Smooth muscle cell (in vitro differentiated cells): ENCODE measurements around the gene SETD1B. TPM values are rescaled to one million over a fixed set of nuclear protein-coding genes. Genes with fewer than 3 reads are reported as not detected.

ENCODE experiments used
- DNase-seq: peaks from one replicate; lab custom pipeline; 2025; ENCODE audit not compliant: unreplicated experiment; lab: John Stamatoyannopoulos, UW
- H2AFZ ChIP-seq: fragments of 200-600 bp; sonication (generic); 2 replicates; pipeline ENCODE4 v1.6.0; 2016; ENCODE audit warnings: antibody characterized with exemption, low read depth, mild to moderate bottlenecking
- H3F3A ChIP-seq: fragments of 200-600 bp; sonication (generic); 2 replicates; pipeline ENCODE4 v1.6.0; 2017; ENCODE audit warnings: antibody characterized with exemption, low read depth
- H3K27ac ChIP-seq: fragments of 200-600 bp; sonication (generic); 2 replicates; pipeline ENCODE4 v1.5.1; 2016; ENCODE audit warnings: low read depth, mild to moderate bottlenecking
- H3K27me3 ChIP-seq: fragments of 200-600 bp; sonication (generic); 2 replicates; pipeline ENCODE4 v1.6.1; 2016; ENCODE audit warnings: low read depth, mild to moderate bottlenecking
- H3K36me3 ChIP-seq: fragments of 200-600 bp; sonication (generic); 2 replicates; pipeline ENCODE4 v1.5.1; 2016; ENCODE audit warnings: low read depth
- H3K4me1 ChIP-seq: fragments of 200-600 bp; sonication (generic); 2 replicates; pipeline ENCODE4 v1.5.1; 2016; ENCODE audit warnings: low read depth
- H3K4me2 ChIP-seq: fragments of 200-600 bp; sonication (generic); 2 replicates; pipeline ENCODE4 v1.6.0; 2016; ENCODE audit warnings: mild to moderate bottlenecking
- H3K4me3 ChIP-seq: fragments of 200-600 bp; sonication (generic); 2 replicates; pipeline ENCODE4 v1.5.1; 2016; ENCODE audit warnings: mild to moderate bottlenecking
- H3K79me2 ChIP-seq: fragments of 200-600 bp; sonication (generic); 2 replicates; pipeline ENCODE4 v1.6.0; 2016; ENCODE audit warnings: low read depth, mild to moderate bottlenecking
- H3K9ac ChIP-seq: fragments of 200-600 bp; sonication (generic); 2 replicates; pipeline ENCODE4 v1.6.0; 2016; ENCODE audit warnings: low read depth
- H3K9me3 ChIP-seq: fragments of 200-600 bp; sonication (generic); replicated peaks from 2 replicates; pipeline ENCODE4 v1.5.1; 2016; ENCODE audit warnings: low read depth
- H4K20me1 ChIP-seq: fragments of 200-600 bp; sonication (generic); 2 replicates; pipeline ENCODE4 v1.6.0; 2016; ENCODE audit warnings: low read depth
- WGBS: methylation state at CpG from one replicate; pipeline ENCODE4 v1.1.7; 2016; ENCODE audit warnings: low lambda C conversion rate; 5-methylcytosine and 5-hydroxymethylcytosine counted together
- polyA plus RNA-seq: library from polyadenylated mRNA; unstranded; fragments of >200 nt; fragmentation: Nextera tagmentation; extraction: Ambion mirVana; gene quantifications from 2 replicates; pipeline ENCODE4 v1.2.1, GENCODE V29; 2016
- total RNA-seq: library from RNA; depleted of rRNA; stranded (reverse); fragments of >200 nt; gene quantifications from 2 replicates; pipeline ENCODE4 v1.2.3, GENCODE V29; 2014
- TF ChIP-seq, protein P1 (sequence below): fragments of 200-600 bp; sonication (generic); IDR thresholded peaks from 2 replicates; pipeline ENCODE4 v1.5.1; 2017; ENCODE audit warnings: borderline replicate concordance, mild to moderate bottlenecking, antibody characterized with exemption; ENCODE audit not compliant: insufficient read depth, poor library complexity, severe bottlenecking

The SETD1B gene
- total and polyA plus RNA-seq, 2 experiments from 2014 or later, result 1.9 to 4.2 TPM

DNA sequence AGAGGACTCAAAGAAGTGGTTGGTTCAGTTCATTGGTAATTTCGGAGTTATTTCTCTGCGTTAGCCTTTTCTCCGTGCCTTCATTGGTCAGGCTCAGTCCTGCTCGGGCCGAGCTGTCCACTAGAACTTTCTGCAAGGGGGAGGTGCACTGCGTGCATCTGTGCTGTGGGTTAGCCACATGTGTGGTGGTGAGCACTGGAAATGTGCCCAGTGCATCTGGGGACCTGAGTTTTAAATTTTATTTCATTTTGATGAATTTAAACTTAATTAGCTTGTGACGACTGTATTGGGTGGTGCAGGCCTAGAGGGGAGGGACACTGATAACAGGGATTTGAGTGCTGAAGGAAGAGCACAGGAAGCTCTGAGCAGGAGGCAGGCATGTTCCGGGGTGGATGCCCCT is 24.5 kb downstream of the SETD1B start:
- no peaks in the 10 kb centered on the region for H3K4me1 ChIP-seq
- no peaks in the 10 kb centered on the region for H3K79me2 ChIP-seq
- H2AFZ ChIP-seq, result no peak overlapping the region
- TF ChIP-seq, protein P1, sequence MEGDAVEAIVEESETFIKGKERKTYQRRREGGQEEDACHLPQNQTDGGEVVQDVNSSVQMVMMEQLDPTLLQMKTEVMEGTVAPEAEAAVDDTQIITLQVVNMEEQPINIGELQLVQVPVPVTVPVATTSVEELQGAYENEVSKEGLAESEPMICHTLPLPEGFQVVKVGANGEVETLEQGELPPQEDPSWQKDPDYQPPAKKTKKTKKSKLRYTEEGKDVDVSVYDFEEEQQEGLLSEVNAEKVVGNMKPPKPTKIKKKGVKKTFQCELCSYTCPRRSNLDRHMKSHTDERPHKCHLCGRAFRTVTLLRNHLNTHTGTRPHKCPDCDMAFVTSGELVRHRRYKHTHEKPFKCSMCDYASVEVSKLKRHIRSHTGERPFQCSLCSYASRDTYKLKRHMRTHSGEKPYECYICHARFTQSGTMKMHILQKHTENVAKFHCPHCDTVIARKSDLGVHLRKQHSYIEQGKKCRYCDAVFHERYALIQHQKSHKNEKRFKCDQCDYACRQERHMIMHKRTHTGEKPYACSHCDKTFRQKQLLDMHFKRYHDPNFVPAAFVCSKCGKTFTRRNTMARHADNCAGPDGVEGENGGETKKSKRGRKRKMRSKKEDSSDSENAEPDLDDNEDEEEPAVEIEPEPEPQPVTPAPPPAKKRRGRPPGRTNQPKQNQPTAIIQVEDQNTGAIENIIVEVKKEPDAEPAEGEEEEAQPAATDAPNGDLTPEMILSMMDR, result no peak
- no peak overlapping the region for H3K27ac ChIP-seq
- H3K4me3 ChIP-seq, result no peak overlapping the region
- H3K4me2 ChIP-seq, result no peak overlapping the region
- no peak overlapping the region for H3K9ac ChIP-seq
- H3K9me3 ChIP-seq, result no peaks in the 10 kb centered on the region
- no peaks in the 10 kb centered on the region for H3K36me3 ChIP-seq
- peaks cover 13% of the 10 kb centered on the region for H4K20me1 ChIP-seq
- H3F3A ChIP-seq, result no peaks in the 10 kb centered on the region
- 96% methylated on average over 8 of the region's 8 CpGs for WGBS
- DNase-seq, result no peak
- H3K27me3 ChIP-seq, result no peaks in the 10 kb centered on the region

DNA sequence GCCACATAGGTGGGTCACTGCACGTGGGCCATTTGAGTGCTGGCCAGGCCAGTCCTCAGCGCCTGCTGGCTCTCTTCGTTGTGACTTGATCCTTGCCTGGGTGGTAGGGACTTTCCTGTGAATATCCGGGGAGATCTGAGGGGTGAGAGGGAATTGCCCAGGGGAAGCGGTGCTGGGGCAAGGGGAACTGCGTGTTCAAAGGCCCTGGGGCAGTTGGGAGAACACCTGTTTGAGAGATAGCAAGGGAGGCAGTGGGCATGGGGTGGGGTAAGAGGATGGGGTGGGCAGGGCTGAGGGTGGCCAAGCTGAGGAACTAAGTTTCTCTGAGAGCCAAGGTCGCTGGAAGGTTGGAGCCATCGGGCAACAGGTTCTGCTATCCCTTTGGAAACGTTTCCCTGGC is 25.0 kb downstream of the SETD1B start:
- no peak overlapping the region for H3K27ac ChIP-seq
- H3K4me1 ChIP-seq, result no peaks in the 10 kb centered on the region
- WGBS, result 96% methylated on average over 8 of the region's 9 CpGs
- H4K20me1 ChIP-seq, result peaks cover 13% of the 10 kb centered on the region
- no peaks in the 10 kb centered on the region for H3K79me2 ChIP-seq
- no peaks in the 10 kb centered on the region for H3F3A ChIP-seq
- TF ChIP-seq, protein P1, result no peak
- no peaks in the 10 kb centered on the region for H3K36me3 ChIP-seq
- H3K9me3 ChIP-seq, result no peaks in the 10 kb centered on the region
- no peaks in the 10 kb centered on the region for H3K27me3 ChIP-seq
- no peak overlapping the region for H2AFZ ChIP-seq
- no peak overlapping the region for H3K4me3 ChIP-seq
- H3K4me2 ChIP-seq, result no peak overlapping the region
- DNase-seq, result no peak
- H3K9ac ChIP-seq, result no peak overlapping the region

DNA sequence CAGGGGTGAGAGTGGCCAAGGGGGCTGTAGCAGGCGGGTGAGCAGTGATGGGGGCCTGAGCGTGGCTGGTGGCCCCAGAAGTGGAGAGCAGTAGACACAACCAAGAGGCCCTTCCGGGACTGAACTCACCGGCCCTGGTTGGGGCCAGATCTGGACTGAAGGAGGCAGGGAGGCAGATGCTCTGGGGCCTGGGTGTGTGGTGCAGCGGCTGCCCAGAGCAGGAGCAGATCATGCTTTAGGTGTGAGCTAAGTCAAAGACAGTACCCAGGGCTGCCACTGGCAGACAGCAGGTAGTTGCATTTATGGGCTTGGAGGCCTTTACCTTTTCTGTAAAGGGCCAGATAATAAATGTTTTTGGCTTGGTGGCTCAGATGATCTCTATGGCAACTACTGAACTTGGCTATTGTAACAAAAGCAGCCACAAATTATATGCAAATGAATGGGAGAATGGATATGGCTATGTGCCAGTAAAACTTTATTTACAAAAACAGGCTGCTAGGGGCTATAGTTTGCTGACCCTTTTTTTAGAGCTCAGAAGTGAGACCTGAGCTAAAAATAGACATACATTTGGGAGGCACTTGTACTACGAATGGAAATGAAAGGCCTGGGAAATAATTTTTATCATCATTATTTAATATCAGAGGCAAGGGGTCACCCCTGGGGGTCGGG is 25.6 kb downstream of the SETD1B start:
- Histone ChIP-seq H3K4me1 (no peaks in the 10 kb centered on the region), H3K27ac (no peak overlapping the region), H3F3A (no peaks in the 10 kb centered on the region), H2AFZ (no peak overlapping the region), H3K27me3 (no peaks in the 10 kb centered on the region), H3K4me2 (no peak overlapping the region), H3K9me3 (no peaks in the 10 kb centered on the region), H3K9ac (no peak overlapping the region), H4K20me1 (peaks cover 13% of the 10 kb centered on the region), H3K79me2 (no peaks in the 10 kb centered on the region), H3K36me3 (no peaks in the 10 kb centered on the region), H3K4me3 (no peak overlapping the region)
- TF ChIP-seq, protein P1, result no peak
- 98% methylated on average over 7 of the region's 7 CpGs for WGBS
- DNase-seq, result no peak

DNA sequence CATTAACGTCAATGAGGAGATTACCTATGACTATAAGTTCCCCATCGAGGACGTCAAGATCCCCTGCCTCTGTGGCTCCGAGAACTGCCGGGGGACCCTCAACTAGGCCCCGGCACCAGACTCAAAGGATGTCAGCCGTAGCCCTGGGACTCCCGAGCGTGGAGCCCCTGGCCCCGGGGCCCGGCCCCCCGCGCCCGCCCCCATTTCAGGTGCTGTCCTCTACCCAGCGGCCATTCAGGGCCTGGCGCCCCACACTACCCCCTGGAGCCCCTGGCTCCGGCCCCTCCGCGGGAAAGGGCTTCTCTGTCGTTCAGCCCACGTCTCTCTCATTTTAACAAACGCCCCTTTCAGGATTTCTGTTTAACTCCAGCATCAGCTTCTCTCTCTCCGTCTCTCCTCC is 26.3 kb downstream of the SETD1B start:
- no peak overlapping the region for H3K9ac ChIP-seq
- TF ChIP-seq, protein P1, result no peak
- no peaks in the 10 kb centered on the region for H3K9me3 ChIP-seq
- H3K79me2 ChIP-seq, result no peaks in the 10 kb centered on the region
- H3K27ac ChIP-seq, result no peak overlapping the region
- no peaks in the 10 kb centered on the region for H3K36me3 ChIP-seq
- no peaks in the 10 kb centered on the region for H3F3A ChIP-seq
- WGBS, result 100% methylated on average over 10 of the region's 23 CpGs
- no peak overlapping the region for H2AFZ ChIP-seq
- no peak overlapping the region for H3K4me2 ChIP-seq
- no peaks in the 10 kb centered on the region for H3K4me1 ChIP-seq
- no peaks in the 10 kb centered on the region for H3K27me3 ChIP-seq
- no peak overlapping the region for H3K4me3 ChIP-seq
- H4K20me1 ChIP-seq, result peaks cover 13% of the 10 kb centered on the region
- no peak for DNase-seq
